Mucosa of descending colon (tissue), 3 donors: ENCODE results near the gene PTPRQ. TPM values are rescaled to one million over a fixed set of nuclear protein-coding genes. Genes with fewer than 3 reads are reported as not detected.

ENCODE experiments used
- ATAC-seq: fragments of 200-7000 bp; cut with Tn5 transposase; one replicate; pipeline ENCODE4 v1.9.1; 2020; ENCODE audit warnings: mild to moderate bottlenecking, moderate library complexity
- DNase-seq, 3 donors: peaks; one replicate each; pipeline ENCODE4 v3.0.0-alpha.2; 2020
- H3K36me3 ChIP-seq: fragments of 200-600 bp; one replicate; pipeline ENCODE4 v1.8.0; 2021; ENCODE audit warnings: low read depth, mild to moderate bottlenecking
- H3K4me1 ChIP-seq: fragments of 200-600 bp; one replicate; pipeline ENCODE4 v1.8.0; 2021; ENCODE audit warnings: low read depth, mild to moderate bottlenecking
- H3K4me3 ChIP-seq: fragments of 200-600 bp; one replicate; pipeline ENCODE4 v1.8.0; 2021; ENCODE audit warnings: mild to moderate bottlenecking
- H3K9me3 ChIP-seq: fragments of 200-600 bp; one replicate; pipeline ENCODE4 v1.8.0; 2021; ENCODE audit warnings: mild to moderate bottlenecking
- CTCF ChIP-seq: fragments of 200-600 bp; IDR thresholded peaks from one replicate; pipeline ENCODE4 v1.8.0; 2022; ENCODE audit warnings: antibody characterized with exemption, mild to moderate bottlenecking
- intact Hi-C, 2 donors: fragments of 100-400 bp; cut with DNase I in 1 of 2; cut with micrococcal nuclease in 1 of 2; formaldehyde crosslinking; loops; one replicate each; pipeline versions ENCODE4 v1.11.0 to v1.11.1; 2022; cut with DNase I, micrococcal nuclease
- total RNA-seq, 3 donors: library from RNA; stranded (reverse); fragmentation: NEBNext Ultra II Directional in 2 of 3; extraction: Animal tissue kit (Norgen Biotek cat#: 25700) in 2 of 3; gene quantifications; one replicate each; pipeline versions ENCODE4 v1.2.1 to v1.2.4, GENCODE V29; 2021 to 2023
- donor health status: DM: no; HTN: no; CAD: no; lungs with moderate emphysema.
- donor health status: DM: no; HTN: no; CAD: no.
- donor health status: DM: no; HTN: yes; CAD: no.

Gene PTPRQ
- total RNA-seq, 3 donors from 2014 or later = 0.16 TPM; not detected in 2

GRCh38 chr12:80589077-80589476, 145.0 kb downstream of the PTPRQ start:
- Histone ChIP-seq H3K36me3 (no peaks in the 10 kb centered on the region), H3K4me1 (no peaks in the 10 kb centered on the region), H3K4me3 (no peak overlapping the region), H3K9me3 (no peaks in the 10 kb centered on the region)
- ATAC-seq (no peak), DNase-seq (no peak)
- no peak for TF ChIP-seq CTCF
- intact Hi-C loops = no loop called here

- no peak overlapping the region for H3K4me3 ChIP-seq
- no peaks in the 10 kb centered on the region for H3K9me3 ChIP-seq
- H3K4me1 ChIP-seq = no peaks in the 10 kb centered on the region
- DNase-seq (no peak), ATAC-seq (no peak)
- intact Hi-C loops = no loop called here
- TF ChIP-seq CTCF = no peak
- H3K36me3 ChIP-seq = no peaks in the 10 kb centered on the region
These were observed 146.1 kb downstream of the PTPRQ start for GRCh38 chr12:80590085-80590484.

- Histone ChIP-seq H3K4me1 (no peaks in the 10 kb centered on the region), H3K9me3 (no peaks in the 10 kb centered on the region), H3K36me3 (no peaks in the 10 kb centered on the region), H3K4me3 (no peak overlapping the region)
- no peak for TF ChIP-seq CTCF
- ATAC-seq (no peak), DNase-seq (no peak)
- intact Hi-C loops = no loop called here
These were observed 149.7 kb downstream of the PTPRQ start for GRCh38 chr12:80593766-80594165.

GRCh38 chr12:80596509-80596908, 152.5 kb downstream of the PTPRQ start:
- DNase-seq = no peak
- intact Hi-C loops = no loop called here
- no peak overlapping the region for H3K4me3 ChIP-seq

GRCh38 chr12:80598004-80598606, 154.1 kb downstream of the PTPRQ start:
- peak in 1 of 3 donors; percentile 9 for DNase-seq
- no peak overlapping the region for H3K4me3 ChIP-seq

More at GRCh38 chr12:80596509-80596908, 152.5 kb downstream of the PTPRQ start:
- ATAC-seq = no peak
- H3K4me1 ChIP-seq = no peaks in the 10 kb centered on the region
- no peaks in the 10 kb centered on the region for H3K36me3 ChIP-seq
- no peak for TF ChIP-seq CTCF
- H3K9me3 ChIP-seq = no peaks in the 10 kb centered on the region

More at GRCh38 chr12:80598004-80598606, 154.1 kb downstream of the PTPRQ start:
- Histone ChIP-seq H3K36me3 (no peaks in the 10 kb centered on the region), H3K9me3 (no peaks in the 10 kb centered on the region), H3K4me1 (no peaks in the 10 kb centered on the region)
- ATAC-seq = no peak
- TF ChIP-seq CTCF = no peak
- intact Hi-C loops = no loop called here
